Muscle layer of colon (tissue), 2 donors: ENCODE data around the gene TMEM39B.
"Not testable (repeated sequence)": the region's sequence is repeated elsewhere in the genome, so short reads cannot be mapped to it uniquely, and the experiment has no call there.

Experiments used
- H3K27ac ChIP-seq: one replicate; pipeline ENCODE4 v1.7.0; 2013; ENCODE audit warnings: low read depth, mild to moderate bottlenecking, low read length, moderate library complexity
- H3K27me3 ChIP-seq, 2 donors: one replicate each; pipeline ENCODE4 v1.7.0; 2013; ENCODE audit warnings: low read length in 2 of 2, mild to moderate bottlenecking in 2 of 2; ENCODE audit not compliant: insufficient read depth in 2 of 2, control insufficient read depth in 1 of 2
- H3K36me3 ChIP-seq: one replicate; pipeline ENCODE4 v1.7.0; 2013; ENCODE audit warnings: mild to moderate bottlenecking, low read length; ENCODE audit not compliant: insufficient read depth
- H3K4me1 ChIP-seq: one replicate; pipeline ENCODE4 v1.7.0; 2013; ENCODE audit warnings: mild to moderate bottlenecking, low read length; ENCODE audit not compliant: insufficient read depth
- H3K4me3 ChIP-seq, 2 donors: one replicate each; pipeline ENCODE4 v1.7.0; 2013; ENCODE audit warnings: low read length in 2 of 2, low read depth in 1 of 2, mild to moderate bottlenecking in 1 of 2, moderate library complexity in 1 of 2
- H3K9ac ChIP-seq: one replicate; pipeline ENCODE4 v1.7.0; 2013; ENCODE audit warnings: low read length
- H3K9me3 ChIP-seq: one replicate; pipeline ENCODE4 v1.7.0; 2013; ENCODE audit warnings: mild to moderate bottlenecking, low read length
- donor health status: abdominal sarcoma.
- donor health status: Adenocarcinoma of cecum.

The TMEM39B gene

DNA sequence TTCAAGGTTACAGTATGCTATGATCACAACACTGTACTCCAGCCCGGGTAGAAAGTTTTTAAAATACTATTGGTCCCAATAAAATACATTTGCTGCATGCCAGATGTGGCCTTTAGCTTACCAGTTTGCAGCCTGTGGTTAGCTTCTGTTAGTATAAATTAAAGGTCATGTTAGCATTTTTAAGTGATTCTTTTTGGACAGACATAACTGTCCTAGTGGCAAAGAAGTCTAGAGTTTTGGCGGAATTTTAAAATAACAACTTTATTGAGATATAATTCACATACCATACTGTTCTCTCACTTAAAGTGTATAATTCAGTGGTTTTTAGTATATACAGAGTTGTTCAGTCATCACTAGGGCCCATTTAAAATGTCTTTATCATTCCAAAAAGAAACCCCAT is 24.3 kb upstream of the TMEM39B start:
- no peaks in the 10 kb centered on the region for H3K9me3 ChIP-seq
- H3K27me3 ChIP-seq: no peaks in the 10 kb centered on the region
- no peak overlapping the region for H3K9ac ChIP-seq
- no peaks in the 10 kb centered on the region for H3K4me1 ChIP-seq
- peaks cover 34% of the 10 kb centered on the region for H3K36me3 ChIP-seq
- H3K4me3 ChIP-seq: no peak overlapping the region
- no peak overlapping the region for H3K27ac ChIP-seq

GRCh38 chr1:32051706-32052105 is 21.0 kb upstream of the TMEM39B start:
- Histone ChIP-seq H3K9ac (no peak overlapping the region), H3K36me3 (peaks cover 64% of the 10 kb centered on the region), H3K4me1 (no peaks in the 10 kb centered on the region), H3K27ac (no peak overlapping the region), H3K4me3 (no peak overlapping the region), H3K9me3 (no peaks in the 10 kb centered on the region), H3K27me3 (no peaks in the 10 kb centered on the region)

GRCh38 chr1:32052887-32053286 is 19.9 kb upstream of the TMEM39B start:
- Histone ChIP-seq H3K36me3 (peaks cover 62% of the 10 kb centered on the region), H3K27ac (no peak overlapping the region), H3K9ac (no peak overlapping the region), H3K4me1 (no peaks in the 10 kb centered on the region), H3K9me3 (no peaks in the 10 kb centered on the region), H3K4me3 (no peak overlapping the region), H3K27me3 (no peaks in the 10 kb centered on the region)

DNA sequence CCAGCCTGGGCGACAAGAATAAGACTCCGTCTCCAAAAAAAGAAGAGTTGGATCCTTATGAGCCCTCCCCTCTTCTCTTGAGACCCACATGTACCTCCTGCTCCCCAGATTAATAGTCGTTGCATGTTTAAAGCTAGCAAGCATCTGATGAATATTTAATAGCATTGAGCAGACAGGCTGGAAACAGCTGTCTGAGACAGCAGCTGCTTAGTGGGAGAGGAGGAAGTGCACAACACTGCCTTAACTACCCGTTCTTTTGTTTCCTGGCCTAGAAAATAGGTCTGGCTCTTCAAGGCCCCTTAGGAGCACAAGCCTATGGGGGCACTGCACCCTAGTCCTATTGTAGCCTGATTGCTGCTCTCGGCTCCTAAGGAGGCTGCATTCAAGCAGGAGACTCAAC is 17.3 kb upstream of the TMEM39B start:
- H3K9ac ChIP-seq: no peak overlapping the region
- H3K27ac ChIP-seq: no peak overlapping the region
- no peaks in the 10 kb centered on the region for H3K9me3 ChIP-seq
- no peaks in the 10 kb centered on the region for H3K4me1 ChIP-seq
- peaks cover 74% of the 10 kb centered on the region for H3K36me3 ChIP-seq
- no peak overlapping the region for H3K4me3 ChIP-seq
- no peaks in the 10 kb centered on the region for H3K27me3 ChIP-seq

GRCh38 chr1:32056598-32056997 is 16.1 kb upstream of the TMEM39B start:
- H3K27me3 ChIP-seq: no peaks in the 10 kb centered on the region
- no peak overlapping the region for H3K27ac ChIP-seq
- H3K9me3 ChIP-seq: no peaks in the 10 kb centered on the region
- H3K4me3 ChIP-seq: no peak overlapping the region
- no peaks in the 10 kb centered on the region for H3K4me1 ChIP-seq
- H3K9ac ChIP-seq: no peak overlapping the region
- peaks cover 79% of the 10 kb centered on the region for H3K36me3 ChIP-seq

- peaks cover 13% of the 10 kb centered on the region for H3K4me1 ChIP-seq
- H3K4me3 ChIP-seq: no peak overlapping the region
- peaks cover 43% of the 10 kb centered on the region for H3K36me3 ChIP-seq
- no peaks in the 10 kb centered on the region for H3K9me3 ChIP-seq
- H3K27ac ChIP-seq: no peak overlapping the region
- H3K9ac ChIP-seq: no peak overlapping the region
- no peaks in the 10 kb centered on the region for H3K27me3 ChIP-seq
Observed at GRCh38 chr1:32060914-32061313, 11.8 kb upstream of the TMEM39B start.

DNA sequence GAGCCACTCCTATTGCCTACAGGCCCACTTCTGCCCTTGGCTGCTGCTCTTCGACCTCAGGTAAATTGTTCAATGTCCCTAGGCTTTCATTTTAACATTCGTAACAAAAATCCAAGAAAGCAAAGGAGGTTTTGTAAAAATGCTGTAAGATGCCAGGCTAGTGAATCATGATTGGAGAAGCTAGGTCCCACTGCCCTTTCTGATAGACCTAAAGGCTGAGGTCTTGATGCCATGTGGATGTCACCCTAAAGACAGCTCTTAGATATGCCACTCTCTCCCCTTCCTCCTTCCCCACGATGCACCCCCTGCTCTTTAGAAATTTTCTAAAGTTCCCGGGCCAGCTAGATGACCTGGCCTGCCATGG is 9.9 kb upstream of the TMEM39B start:
- Histone ChIP-seq H3K4me3 (no peak overlapping the region), H3K36me3 (peaks cover 31% of the 10 kb centered on the region), H3K9ac (no peak overlapping the region), H3K27ac (no peak overlapping the region), H3K27me3 (no peaks in the 10 kb centered on the region), H3K4me1 (peaks cover 13% of the 10 kb centered on the region), H3K9me3 (no peaks in the 10 kb centered on the region)

GRCh38 chr1:32063261-32063681 is 9.5 kb upstream of the TMEM39B start:
- peak overlapping the region; percentile 5 for H3K9ac ChIP-seq
- no peaks in the 10 kb centered on the region for H3K27me3 ChIP-seq
- H3K9me3 ChIP-seq: no peaks in the 10 kb centered on the region
- peaks cover 13% of the 10 kb centered on the region for H3K4me1 ChIP-seq
- peaks cover 27% of the 10 kb centered on the region for H3K36me3 ChIP-seq
- no peak overlapping the region for H3K27ac ChIP-seq
- H3K4me3 ChIP-seq: no peak overlapping the region

GRCh38 chr1:32065613-32066488 is 6.9 kb upstream of the TMEM39B start:
- H3K4me3 ChIP-seq, H3K27ac ChIP-seq, H3K27me3 ChIP-seq, H3K36me3 ChIP-seq, H3K9me3 ChIP-seq, H3K9ac ChIP-seq: not testable (repeated sequence)
- peaks cover 13% of the 10 kb centered on the region for H3K4me1 ChIP-seq

DNA sequence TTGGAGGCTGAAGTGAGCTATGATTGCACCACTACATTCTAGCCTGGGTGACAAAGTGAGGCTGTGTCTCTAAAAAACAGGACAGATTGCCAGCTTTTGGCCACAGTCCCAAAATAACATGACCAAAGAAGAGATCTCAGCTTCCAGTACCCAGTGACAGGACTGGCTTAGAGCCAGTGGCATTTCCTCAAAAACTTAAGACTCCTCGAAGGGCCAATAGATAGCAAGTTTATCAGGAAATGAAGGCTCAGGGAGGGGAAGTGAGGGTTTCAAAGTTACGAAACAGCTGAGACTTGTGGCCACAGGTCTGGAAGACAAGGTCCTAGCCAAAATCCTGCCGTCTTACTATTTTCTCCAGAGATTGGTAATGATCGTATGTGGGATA is 6.3 kb upstream of the TMEM39B start:
- Histone ChIP-seq H3K4me3 (no peak overlapping the region), H3K27ac (no peak overlapping the region), H3K4me1 (peaks cover 13% of the 10 kb centered on the region)

GRCh38 chr1:32068957-32069588 is 3.7 kb upstream of the TMEM39B start:
- H3K4me3 ChIP-seq: no peak overlapping the region
- H3K4me1 ChIP-seq: peaks cover 9% of the 10 kb centered on the region
- H3K27me3 ChIP-seq: no peaks in the 10 kb centered on the region
- no peaks in the 10 kb centered on the region for H3K36me3 ChIP-seq
- no peak overlapping the region for H3K9ac ChIP-seq
- no peak overlapping the region for H3K27ac ChIP-seq
- H3K9me3 ChIP-seq: no peaks in the 10 kb centered on the region

More for the DNA sequence above, 6.3 kb upstream of the TMEM39B start:
- Histone ChIP-seq H3K9me3 (no peaks in the 10 kb centered on the region), H3K36me3 (peaks cover 2% of the 10 kb centered on the region), H3K9ac (no peak overlapping the region), H3K27me3 (no peaks in the 10 kb centered on the region)
